CD4-positive, alpha-beta T cell treated with Interleukin-6 at 100 ng/mL for 8 hours (primary cell): ENCODE data around the gene DSN1.

Source experiments
- DNase-seq: peaks from one replicate; pipeline ENCODE4 v3.0.0-alpha.2; 2020; ENCODE audit warnings: mixed read lengths, low spot score

The DSN1 gene

DNA sequence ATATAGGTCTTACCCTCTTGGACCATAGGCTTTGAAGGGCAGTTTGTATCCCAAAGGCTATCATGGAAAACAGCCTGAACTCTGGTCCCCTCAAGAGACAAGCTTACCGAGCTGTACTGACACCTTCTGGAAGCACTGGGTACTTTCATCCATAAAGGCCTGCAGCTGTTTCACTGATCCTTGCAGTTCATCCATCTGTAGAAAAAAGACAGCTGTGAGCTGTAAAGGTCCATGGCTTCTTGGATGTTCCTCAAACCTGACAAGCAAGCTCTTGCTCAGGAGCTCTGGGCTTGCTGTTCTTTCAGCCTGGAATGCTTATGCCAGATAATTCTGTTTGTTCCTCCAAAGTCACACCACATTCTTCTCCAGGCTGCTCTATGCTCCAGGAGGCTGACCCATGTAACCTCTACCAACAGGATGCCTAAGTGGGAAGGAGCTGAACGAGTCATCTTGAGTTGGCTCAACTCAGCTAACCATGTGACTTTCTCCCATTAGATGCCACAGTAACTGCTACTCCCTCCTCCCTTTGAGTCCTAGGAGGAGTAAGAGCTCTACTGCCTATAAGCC, 18.8 kb downstream of the DSN1 start:
- DNase-seq = peak; percentile 49

GRCh38 chr20:36752582-36752981, 21.0 kb downstream of the DSN1 start:
- DNase-seq = no peak

DNA sequence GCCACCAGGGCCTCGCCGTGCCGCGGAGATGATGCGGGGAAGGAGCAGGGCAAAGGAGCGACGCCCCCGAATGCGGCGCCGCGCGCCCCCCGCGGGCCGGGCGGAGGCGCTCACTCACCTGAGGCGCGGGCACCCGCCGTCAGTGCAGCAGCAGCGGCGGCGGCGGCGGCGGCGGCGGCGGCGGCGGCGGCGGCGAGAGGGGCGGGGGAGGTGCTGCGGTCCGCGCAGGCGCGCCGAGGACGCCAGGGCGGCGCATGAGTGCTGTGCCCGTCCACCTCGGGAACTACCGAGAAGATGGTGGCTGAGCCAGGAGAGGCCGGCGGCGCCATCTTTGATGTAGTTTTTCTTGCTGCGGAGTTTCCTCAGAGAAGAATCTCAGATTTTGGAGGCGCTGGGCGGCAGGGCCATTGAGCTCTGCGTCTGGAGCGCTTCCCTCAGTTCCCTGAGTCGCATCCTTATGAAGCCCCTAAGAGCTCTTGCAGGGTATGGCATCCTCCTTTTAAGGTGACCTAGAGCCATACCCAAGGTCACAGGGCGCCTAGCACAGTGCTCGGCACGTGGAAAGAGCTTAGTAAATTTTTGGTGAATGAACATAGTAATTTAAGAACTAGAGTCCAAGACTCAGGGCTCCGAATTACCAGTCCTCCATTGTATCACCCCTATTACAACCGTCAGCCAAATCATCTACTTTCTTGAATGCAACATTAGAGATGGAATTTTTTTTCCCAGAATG, 27.5 kb downstream of the DSN1 start, which contains the start of gene NDRG3:
NDRG3 (minus strand) TSS at position 164 of the 733 bp plus-strand sequence. CDS start 24,355 bp downstream, outside the sequence.
- peak; percentile 94 for DNase-seq

GRCh38 chr20:36745234-36745926, 28.2 kb downstream of the DSN1 start:
- no peak for DNase-seq

- DNase-seq = no peak
Measured at GRCh38 chr20:36744764-36745191, 28.8 kb downstream of the DSN1 start.

DNA sequence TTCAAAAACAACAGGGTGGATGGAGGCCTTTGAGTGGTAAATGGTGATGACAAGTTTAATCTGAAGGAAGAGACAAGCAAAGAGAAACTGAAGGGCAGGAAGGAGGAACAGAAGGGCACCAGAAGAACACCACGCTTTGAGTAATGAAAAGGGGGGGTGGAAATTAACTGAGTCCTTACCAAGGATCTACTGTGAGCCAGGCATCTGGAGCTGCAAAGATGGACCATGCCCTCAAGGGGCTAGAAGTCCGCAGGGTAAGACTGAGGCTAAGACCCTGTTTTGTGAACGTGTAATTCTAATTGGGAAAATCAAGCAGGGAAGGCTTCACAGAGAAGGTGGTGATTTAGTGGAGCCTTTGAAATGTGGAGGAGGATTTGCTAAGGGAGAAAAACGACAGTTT, 29.3 kb downstream of the DSN1 start:
- no peak for DNase-seq

DNA sequence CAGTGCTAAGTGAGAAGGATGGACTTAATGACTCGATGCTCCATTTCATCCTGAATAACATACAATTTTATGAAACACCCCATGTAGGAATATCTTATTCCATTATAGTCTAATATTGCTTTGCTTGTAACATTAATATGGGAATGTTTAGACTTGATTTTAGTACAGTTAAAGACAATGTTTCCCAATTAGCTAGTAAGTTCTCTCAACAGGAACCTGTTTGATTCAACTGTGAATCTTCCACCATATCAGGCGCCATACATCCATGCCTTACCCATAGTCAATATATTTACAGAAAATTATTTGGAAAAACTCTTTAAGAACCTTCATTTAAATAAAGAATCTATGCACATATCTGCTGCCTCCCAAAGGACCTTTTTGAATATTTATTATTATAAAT, 31.0 kb downstream of the DSN1 start:
- no peak for DNase-seq

GRCh38 chr20:36741072-36741471, 32.5 kb downstream of the DSN1 start:
- no peak for DNase-seq

- DNase-seq = no peak
Measured at GRCh38 chr20:36737183-36737499, 36.4 kb downstream of the DSN1 start.

GRCh38 chr20:36736451-36737182, 36.9 kb downstream of the DSN1 start:
- no peak for DNase-seq

DNA sequence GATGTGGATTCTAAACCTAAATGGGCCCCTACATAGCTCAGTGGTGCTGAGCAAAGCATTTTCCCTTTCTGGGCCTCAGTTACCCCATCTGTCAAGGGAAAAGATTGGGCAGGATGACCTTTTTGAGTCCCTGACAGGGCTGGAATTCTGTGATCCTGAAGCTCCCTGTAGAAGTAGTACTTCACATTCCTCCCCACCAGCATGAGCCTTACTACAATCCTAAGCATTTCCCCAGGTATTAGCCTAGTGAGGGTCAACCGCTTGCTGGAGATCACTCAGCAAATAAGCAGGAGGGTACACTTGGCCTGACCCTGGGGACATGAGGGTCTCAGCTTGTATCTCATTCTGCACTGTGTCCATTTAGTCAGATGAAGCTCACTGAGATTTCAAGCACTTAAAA, 41.1 kb downstream of the DSN1 start:
- DNase-seq = no peak

DNA sequence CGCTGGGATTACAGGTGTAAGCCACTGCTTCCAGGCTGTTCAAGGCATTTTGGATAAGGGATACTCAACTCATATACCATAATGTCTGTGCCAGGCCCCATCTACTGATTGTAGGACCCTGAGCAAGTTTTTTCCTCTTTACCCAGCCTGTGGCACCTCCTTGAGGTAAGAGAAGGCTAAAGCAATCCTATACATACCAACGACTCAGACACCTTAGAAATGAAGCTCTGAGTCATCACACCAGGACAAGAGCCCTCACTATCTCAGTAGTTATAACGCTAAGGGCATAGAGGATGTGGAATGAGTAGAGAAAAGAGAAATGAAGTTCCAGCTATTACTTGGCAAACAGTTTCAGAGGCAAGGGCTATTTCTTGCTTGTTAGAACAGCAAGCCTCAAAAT, 44.6 kb downstream of the DSN1 start:
- DNase-seq = no peak

- no peak for DNase-seq
Measured at GRCh38 chr20:36726168-36726567, 47.4 kb downstream of the DSN1 start.

- no peak for DNase-seq
Measured at GRCh38 chr20:36720510-36720909, 53.1 kb downstream of the DSN1 start.

- peak; percentile 20 for DNase-seq
Measured at GRCh38 chr20:36717657-36718056, 55.9 kb downstream of the DSN1 start.

GRCh38 chr20:36717021-36717420, 56.5 kb downstream of the DSN1 start:
- no peak for DNase-seq

DNA sequence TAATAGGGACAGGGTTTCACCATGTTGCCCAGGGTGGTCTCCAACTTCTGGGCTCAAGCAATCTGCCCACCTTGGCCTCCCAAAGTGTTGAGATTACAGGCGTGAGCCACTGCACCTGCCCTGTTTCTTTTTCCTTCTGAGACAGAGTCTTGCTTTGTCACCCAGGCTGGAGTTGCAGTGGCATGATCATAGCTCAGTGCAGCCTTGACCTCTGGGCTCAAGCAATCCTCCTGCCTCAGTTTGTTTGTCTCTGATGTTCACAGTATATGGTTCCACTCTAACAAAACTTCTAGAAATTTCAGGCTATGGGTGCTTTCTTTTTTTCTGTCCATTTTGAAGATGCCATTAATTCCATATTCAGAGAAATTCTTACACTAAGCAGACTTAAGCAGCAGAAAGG, 60.8 kb downstream of the DSN1 start:
- no peak for DNase-seq

DNA sequence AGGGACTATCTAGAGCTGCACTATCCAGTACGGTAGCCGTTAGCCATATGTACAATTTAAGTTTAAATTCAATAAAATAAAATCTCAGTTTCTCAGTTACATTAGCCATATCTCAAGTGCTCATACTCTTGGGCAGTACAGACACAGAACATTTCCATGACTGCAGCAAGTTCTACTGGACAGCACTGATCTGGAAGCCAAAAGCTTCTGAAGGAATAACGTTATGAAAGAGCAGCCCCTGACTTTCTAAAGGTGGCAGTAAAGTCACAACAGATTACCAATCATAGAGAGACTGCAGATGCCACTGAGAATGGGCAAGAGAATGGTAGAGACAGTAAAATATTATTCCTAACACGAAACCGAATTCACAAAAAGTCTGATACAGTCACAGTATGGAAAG, 64.4 kb downstream of the DSN1 start:
- DNase-seq = no peak

DNA sequence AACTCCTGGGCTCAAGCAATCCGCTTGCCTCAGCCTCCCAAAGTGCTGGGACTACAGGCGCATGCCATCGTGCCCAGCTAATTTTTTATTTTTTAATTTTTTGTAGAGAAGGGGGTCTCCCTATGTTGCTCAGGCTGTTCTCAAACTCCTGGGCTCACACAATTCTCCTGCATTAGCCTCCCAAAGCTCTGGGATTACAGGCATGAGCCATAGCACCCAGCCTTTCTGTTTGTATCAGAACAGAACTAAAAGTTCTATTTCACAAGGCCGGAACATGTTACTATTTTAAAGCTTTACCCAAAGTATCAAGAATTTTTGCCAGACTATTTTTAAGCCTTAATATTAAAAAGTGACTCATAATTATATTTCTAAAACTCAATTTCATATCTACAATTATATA, 70.0 kb downstream of the DSN1 start:
- no peak for DNase-seq
